ENCODE results near the gene MEIS2. TPM values are rescaled to one million over a fixed set of nuclear protein-coding genes. Genes with fewer than 3 reads are reported as not detected.

The MEIS2 gene
- polyA plus RNA-seq, 1 donor from 2014 or later = 825 TPM

DNA sequence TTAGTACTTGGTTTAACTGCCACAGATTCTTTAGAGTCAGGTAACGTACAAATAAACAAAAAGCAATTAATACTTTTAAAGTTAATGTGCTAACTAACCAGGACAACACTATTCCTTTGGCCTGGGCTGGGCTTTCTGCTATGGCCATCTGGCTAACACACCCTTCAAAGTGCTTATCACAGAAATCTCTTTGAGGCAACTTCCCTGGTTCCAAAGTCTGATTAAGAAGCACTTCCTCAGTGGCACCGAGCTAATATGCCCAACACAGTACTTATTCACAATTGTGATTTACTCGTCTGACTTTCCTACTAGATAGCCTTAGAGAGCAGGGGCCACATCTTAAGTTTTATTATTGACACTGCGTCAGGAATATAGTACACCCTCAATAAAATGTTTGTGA is 191.4 kb downstream of the MEIS2 start:
- Histone ChIP-seq H3K79me2 (replicated peaks; ENCODE audit: insufficient read depth, low read length) (peaks cover 80% of the 10 kb centered on the region), H3K9ac (ENCODE audit: low read length) (no peak overlapping the region), H3K4me2 (ENCODE audit: low read length) (no peak overlapping the region), H3K9me3 (ENCODE audit: low read length) (no peaks in the 10 kb centered on the region), H3F3A (ENCODE audit: insufficient read depth, low read length, poor library complexity, severe bottlenecking) (peaks cover 8% of the 10 kb centered on the region), H3K27me3 (ENCODE audit: insufficient read depth, low read depth, low read length) (no peaks in the 10 kb centered on the region), H3K27ac (ENCODE audit: low read length) (no peak overlapping the region), H2AFZ (ENCODE audit: low read depth, low read length) (no peak overlapping the region), H4K20me1 (ENCODE audit: insufficient read depth) (peaks cover 80% of the 10 kb centered on the region), H3K36me3 (ENCODE audit: insufficient read depth, low read length) (peaks cover 3% of the 10 kb centered on the region), H3K9me2 (ENCODE audit: insufficient read depth, low read length) (no peaks in the 10 kb centered on the region), H3K4me3 (ENCODE audit: low read length) (no peak overlapping the region)
- TF ChIP-seq, protein P1, sequence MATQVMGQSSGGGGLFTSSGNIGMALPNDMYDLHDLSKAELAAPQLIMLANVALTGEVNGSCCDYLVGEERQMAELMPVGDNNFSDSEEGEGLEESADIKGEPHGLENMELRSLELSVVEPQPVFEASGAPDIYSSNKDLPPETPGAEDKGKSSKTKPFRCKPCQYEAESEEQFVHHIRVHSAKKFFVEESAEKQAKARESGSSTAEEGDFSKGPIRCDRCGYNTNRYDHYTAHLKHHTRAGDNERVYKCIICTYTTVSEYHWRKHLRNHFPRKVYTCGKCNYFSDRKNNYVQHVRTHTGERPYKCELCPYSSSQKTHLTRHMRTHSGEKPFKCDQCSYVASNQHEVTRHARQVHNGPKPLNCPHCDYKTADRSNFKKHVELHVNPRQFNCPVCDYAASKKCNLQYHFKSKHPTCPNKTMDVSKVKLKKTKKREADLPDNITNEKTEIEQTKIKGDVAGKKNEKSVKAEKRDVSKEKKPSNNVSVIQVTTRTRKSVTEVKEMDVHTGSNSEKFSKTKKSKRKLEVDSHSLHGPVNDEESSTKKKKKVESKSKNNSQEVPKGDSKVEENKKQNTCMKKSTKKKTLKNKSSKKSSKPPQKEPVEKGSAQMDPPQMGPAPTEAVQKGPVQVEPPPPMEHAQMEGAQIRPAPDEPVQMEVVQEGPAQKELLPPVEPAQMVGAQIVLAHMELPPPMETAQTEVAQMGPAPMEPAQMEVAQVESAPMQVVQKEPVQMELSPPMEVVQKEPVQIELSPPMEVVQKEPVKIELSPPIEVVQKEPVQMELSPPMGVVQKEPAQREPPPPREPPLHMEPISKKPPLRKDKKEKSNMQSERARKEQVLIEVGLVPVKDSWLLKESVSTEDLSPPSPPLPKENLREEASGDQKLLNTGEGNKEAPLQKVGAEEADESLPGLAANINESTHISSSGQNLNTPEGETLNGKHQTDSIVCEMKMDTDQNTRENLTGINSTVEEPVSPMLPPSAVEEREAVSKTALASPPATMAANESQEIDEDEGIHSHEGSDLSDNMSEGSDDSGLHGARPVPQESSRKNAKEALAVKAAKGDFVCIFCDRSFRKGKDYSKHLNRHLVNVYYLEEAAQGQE (IDR thresholded peaks at IDR 0.05; ENCODE audit: borderline replicate concordance) = no peak
- peak; percentile 7 for TF ChIP-seq POLR2AphosphoS5 (IDR thresholded peaks at IDR 0.05)

DNA sequence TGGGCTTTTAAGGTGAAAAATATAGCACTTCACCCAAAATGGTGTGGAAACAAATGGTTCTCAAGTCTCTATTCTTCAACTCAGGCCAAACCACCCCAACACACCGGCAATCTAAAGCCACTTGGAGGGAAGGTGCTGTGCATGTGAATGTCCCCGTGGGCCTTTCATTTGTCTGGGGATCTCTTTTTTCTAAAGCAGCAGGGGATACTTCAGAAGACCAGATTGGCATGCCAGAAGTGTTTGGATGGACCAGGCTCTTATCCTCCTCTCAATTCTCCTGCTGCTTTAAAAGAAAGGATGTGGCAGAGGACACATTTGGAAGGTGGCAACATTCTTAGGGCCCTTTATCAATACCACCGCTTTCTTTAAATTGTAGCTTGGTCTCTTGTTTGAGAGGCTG is 193.1 kb downstream of the MEIS2 start:
- peaks cover 79% of the 10 kb centered on the region for H4K20me1 ChIP-seq (ENCODE audit: insufficient read depth)
- H3K79me2 ChIP-seq (replicated peaks; ENCODE audit: insufficient read depth, low read length) = peaks cover 81% of the 10 kb centered on the region
- H3K36me3 ChIP-seq (ENCODE audit: insufficient read depth, low read length) = no peaks in the 10 kb centered on the region
- TF ChIP-seq, protein P2, sequence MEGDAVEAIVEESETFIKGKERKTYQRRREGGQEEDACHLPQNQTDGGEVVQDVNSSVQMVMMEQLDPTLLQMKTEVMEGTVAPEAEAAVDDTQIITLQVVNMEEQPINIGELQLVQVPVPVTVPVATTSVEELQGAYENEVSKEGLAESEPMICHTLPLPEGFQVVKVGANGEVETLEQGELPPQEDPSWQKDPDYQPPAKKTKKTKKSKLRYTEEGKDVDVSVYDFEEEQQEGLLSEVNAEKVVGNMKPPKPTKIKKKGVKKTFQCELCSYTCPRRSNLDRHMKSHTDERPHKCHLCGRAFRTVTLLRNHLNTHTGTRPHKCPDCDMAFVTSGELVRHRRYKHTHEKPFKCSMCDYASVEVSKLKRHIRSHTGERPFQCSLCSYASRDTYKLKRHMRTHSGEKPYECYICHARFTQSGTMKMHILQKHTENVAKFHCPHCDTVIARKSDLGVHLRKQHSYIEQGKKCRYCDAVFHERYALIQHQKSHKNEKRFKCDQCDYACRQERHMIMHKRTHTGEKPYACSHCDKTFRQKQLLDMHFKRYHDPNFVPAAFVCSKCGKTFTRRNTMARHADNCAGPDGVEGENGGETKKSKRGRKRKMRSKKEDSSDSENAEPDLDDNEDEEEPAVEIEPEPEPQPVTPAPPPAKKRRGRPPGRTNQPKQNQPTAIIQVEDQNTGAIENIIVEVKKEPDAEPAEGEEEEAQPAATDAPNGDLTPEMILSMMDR (IDR thresholded peaks at IDR 0.05; ENCODE audit: poor library complexity, severe bottlenecking) = no peak
- H2AFZ ChIP-seq (ENCODE audit: low read depth, low read length) = no peak overlapping the region
- H3K9me3 ChIP-seq (ENCODE audit: low read length) = no peaks in the 10 kb centered on the region
- no peak overlapping the region for H3K4me3 ChIP-seq (ENCODE audit: low read length)
- H3F3A ChIP-seq (ENCODE audit: insufficient read depth, low read length, poor library complexity, severe bottlenecking) = peaks cover 11% of the 10 kb centered on the region
- H3K27me3 ChIP-seq (ENCODE audit: insufficient read depth, low read depth, low read length) = no peaks in the 10 kb centered on the region
- H3K4me2 ChIP-seq (ENCODE audit: low read length) = no peak overlapping the region
- H3K27ac ChIP-seq (ENCODE audit: low read length) = no peak overlapping the region
- no peak overlapping the region for H3K9ac ChIP-seq (ENCODE audit: low read length)
- no peaks in the 10 kb centered on the region for H3K9me2 ChIP-seq (ENCODE audit: insufficient read depth, low read length)

DNA sequence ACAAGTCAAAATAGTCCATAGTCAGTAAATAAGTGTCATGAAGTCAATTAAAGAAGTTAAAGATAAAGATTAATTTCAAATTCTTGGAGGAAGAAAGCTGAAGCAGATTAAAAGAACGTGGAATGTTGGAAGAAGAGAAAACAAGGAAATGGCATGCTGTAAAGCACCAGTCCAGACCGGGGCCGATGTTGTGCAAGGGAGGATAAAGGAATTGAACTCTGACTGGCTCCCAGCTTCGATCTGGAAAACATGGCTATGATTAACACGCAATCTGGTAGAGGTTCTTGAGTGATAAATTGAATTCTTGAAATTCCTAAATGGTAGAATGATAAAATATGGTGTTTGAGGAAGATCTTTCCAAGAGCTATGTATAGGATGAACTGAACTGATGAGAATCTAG is 194.4 kb downstream of the MEIS2 start:
- peaks cover 93% of the 10 kb centered on the region for H3K79me2 ChIP-seq (replicated peaks; ENCODE audit: insufficient read depth, low read length)
- H3K4me2 ChIP-seq (ENCODE audit: low read length) = no peak overlapping the region
- no peaks in the 10 kb centered on the region for H3K9me3 ChIP-seq (ENCODE audit: low read length)
- no peak overlapping the region for H3K27ac ChIP-seq (ENCODE audit: low read length)
- no peak overlapping the region for H3K4me3 ChIP-seq (ENCODE audit: low read length)
- peaks cover 11% of the 10 kb centered on the region for H3F3A ChIP-seq (ENCODE audit: insufficient read depth, low read length, poor library complexity, severe bottlenecking)
- no peak overlapping the region for H3K9ac ChIP-seq (ENCODE audit: low read length)
- H3K9me2 ChIP-seq (ENCODE audit: insufficient read depth, low read length) = no peaks in the 10 kb centered on the region
- no peak overlapping the region for H2AFZ ChIP-seq (ENCODE audit: low read depth, low read length)
- no peaks in the 10 kb centered on the region for H3K27me3 ChIP-seq (ENCODE audit: insufficient read depth, low read depth, low read length)
- H3K36me3 ChIP-seq (ENCODE audit: insufficient read depth, low read length) = no peaks in the 10 kb centered on the region
- TF ChIP-seq, protein P1 (IDR thresholded peaks at IDR 0.05; ENCODE audit: borderline replicate concordance) = no peak
- no peak for TF ChIP-seq POLR2AphosphoS5 (IDR thresholded peaks at IDR 0.05)
- no peak for TF ChIP-seq EP300 (conservative IDR thresholded peaks at IDR 0.05; ENCODE audit: poor library complexity, severe bottlenecking)
- no peak for TF ChIP-seq SMC3 (conservative IDR thresholded peaks at IDR 0.05; ENCODE audit: poor library complexity)
- no peak for TF ChIP-seq MXI1 (conservative IDR thresholded peaks at IDR 0.05; ENCODE audit: poor library complexity, severe bottlenecking)
- TF ChIP-seq TAF1 (IDR thresholded peaks at IDR 0.05; ENCODE audit: low read depth) = no peak
- H4K20me1 ChIP-seq (ENCODE audit: insufficient read depth) = peaks cover 85% of the 10 kb centered on the region
